Endodermal cell (in vitro differentiated cells): ENCODE measurements around the gene CD68. TPM values are rescaled to one million over a fixed set of nuclear protein-coding genes. Genes with fewer than 3 reads are reported as not detected.

Experiments
- DNase-seq: peaks from one replicate; pipeline ENCODE4 v3.0.0-alpha.2; 2017
- H3K27ac ChIP-seq: 2 replicates; pipeline ENCODE4 v1.5.1; 2013; ENCODE audit warnings: mild to moderate bottlenecking, low read depth, low read length, moderate library complexity
- H3K27me3 ChIP-seq: 2 replicates; pipeline ENCODE4 v1.6.1; 2013; ENCODE audit warnings: mild to moderate bottlenecking, low read length, moderate library complexity; ENCODE audit not compliant: insufficient read depth, control insufficient read depth, poor library complexity, severe bottlenecking
- H3K36me3 ChIP-seq: 2 replicates; pipeline ENCODE4 v1.7.0; 2013; ENCODE audit warnings: mild to moderate bottlenecking, low read length, moderate library complexity; ENCODE audit not compliant: control insufficient read depth, insufficient read depth
- H3K4me1 ChIP-seq: one replicate; pipeline ENCODE4 v1.7.0; 2013; ENCODE audit warnings: low read length; ENCODE audit not compliant: control insufficient read depth, insufficient read depth
- H3K4me3 ChIP-seq: 2 replicates; pipeline ENCODE4 v1.5.1; 2013; ENCODE audit warnings: mild to moderate bottlenecking, low read length, moderate library complexity
- H3K9ac ChIP-seq: 2 replicates; pipeline ENCODE4 v1.6.1; 2013; ENCODE audit warnings: mild to moderate bottlenecking, low read length, moderate library complexity; ENCODE audit not compliant: poor library complexity, severe bottlenecking; ENCODE audit errors: extremely low read depth
- H3K9me3 ChIP-seq: 2 replicates; pipeline ENCODE4 v1.6.1; 2013; ENCODE audit warnings: mild to moderate bottlenecking, low read length, moderate library complexity; ENCODE audit not compliant: control insufficient read depth
- H3K27ac Mint-ChIP-seq: 2 replicates; pipeline ENCODE4 v1.8.0; 2020; ENCODE audit warnings: mixed read lengths
- H3K27me3 Mint-ChIP-seq: 2 replicates; pipeline ENCODE4 v1.8.0; 2021; ENCODE audit warnings: mild to moderate bottlenecking, mixed read lengths; ENCODE audit not compliant: insufficient read depth
- H3K36me3 Mint-ChIP-seq: 2 replicates; pipeline ENCODE4 v1.8.0; 2020; ENCODE audit warnings: low read depth, mixed read lengths
- H3K4me1 Mint-ChIP-seq: 2 replicates; pipeline ENCODE4 v1.8.0; 2020; ENCODE audit warnings: mixed read lengths
- H3K4me3 Mint-ChIP-seq: 2 replicates; pipeline ENCODE4 v1.8.0; 2020; ENCODE audit warnings: mild to moderate bottlenecking, moderate library complexity, mixed read lengths
- H3K9me3 Mint-ChIP-seq: 2 replicates; pipeline ENCODE4 v1.8.0; 2020; ENCODE audit warnings: mild to moderate bottlenecking, mixed read lengths
- CTCF ChIP-seq: fragments of 200-600 bp; sonication (generic); conservative IDR thresholded peaks from 2 replicates; pipeline ENCODE4 v1.5.0; 2021; ENCODE audit warnings: antibody characterized with exemption, mild to moderate bottlenecking
- WGBS, 2 experiments: methylation state at CpG; one replicate each; pipeline versions ENCODE4 v1.1.5 to v1.1.7; 2013; ENCODE audit warnings: missing lambda C conversion rate in 2 of 2, mixed read lengths in 1 of 2; ENCODE audit not compliant: insufficient coverage in 1 of 2, insufficient read length in 1 of 2; 5-methylcytosine and 5-hydroxymethylcytosine counted together
- long read RNA-seq, 4 experiments: library from polyadenylated mRNA in 2 of 4; library from RNA in 1 of 4; library from capped mRNA in 1 of 4; stranded (forward) in 3 of 4; unstranded in 1 of 4; transcript quantifications; one replicate each; pipeline ENCODE4 v2.0.0, GENCODE V29; 2020 to 2021; ENCODE audit warnings: inconsistent platforms in 1 of 4
- polyA plus RNA-seq, 2 experiments: library from polyadenylated mRNA; stranded (reverse); fragments of 50-300 nt; gene quantifications; one replicate each; pipeline ENCODE4 v1.2.3, GENCODE V29; 2013
- total RNA-seq, 2 donors: library from RNA; stranded (reverse); fragmentation: NEBNext Ultra II Directional in 1 of 2; extraction: Animal tissue kit (Norgen Biotek cat#: 25700) in 1 of 2; gene quantifications; 2 replicates in 1 of 2; 3 replicates in 1 of 2; pipeline ENCODE4 v1.2.1, GENCODE V29; 2021

Gene CD68
- under 1 TPM in 1 of 2 donors, not detected in 1; 0.44 TPM for total RNA-seq
- not detected for polyA plus RNA-seq (2013, experiment 1 of 2)
- polyA plus RNA-seq (2013, experiment 2 of 2) = 0.25 TPM
- long read RNA-seq, experiment 1 = 0 reads
- long read RNA-seq, experiment 2, partial matches to known transcripts = 0 of 2 reads
- long read RNA-seq, experiment 2, other reads (novel, unspliced or antisense) = 0 of 2 reads
- long read RNA-seq, experiment 3, partial matches to known transcripts = 0 of 2 reads
- long read RNA-seq, experiment 3, other reads (novel, unspliced or antisense) = 0 of 2 reads
- long read RNA-seq, experiment 4, partial matches to known transcripts = 0 of 2 reads
- long read RNA-seq, experiment 4, other reads (novel, unspliced or antisense) = 0 of 2 reads

GRCh38 chr17:7579001-7579833, at the start of gene CD68:
Gene CD68 (plus strand): TSS chr17:7579638. CDS start chr17:7579678, 40 bp downstream.
- Histone ChIP-seq H3K36me3 (peaks cover 54% of the 10 kb centered on the region), H3K9ac (no peak within 1 kb of the TSS), H3K9me3 (no peaks in the 10 kb centered on the region), H3K27me3 (no peaks in the 10 kb centered on the region), H3K4me3 (no peak within 1 kb of the TSS), H3K27ac (peak within 1 kb of the TSS; percentile 47), H3K4me1 (peaks cover 3% of the 10 kb centered on the region)
- Mint-ChIP-seq H3K4me3 (no peak within 1 kb of the TSS), H3K27me3 (no peaks in the 10 kb centered on the region), H3K27ac (peak within 1 kb of the TSS; percentile 83), H3K9me3 (no peaks in the 10 kb centered on the region), H3K36me3 (peaks cover 53% of the 10 kb centered on the region), H3K4me1 (peaks cover 28% of the 10 kb centered on the region)
- peak; percentile 90 for DNase-seq
- no peak for TF ChIP-seq CTCF
- 56% methylated on average over 3 to 7 of the region's 7 CpGs for WGBS, 2 experiments

- Histone ChIP-seq H3K4me3 (no peak overlapping the region), H3K9ac (no peak overlapping the region), H3K4me1 (no peaks in the 10 kb centered on the region), H3K27ac (no peak overlapping the region), H3K9me3 (peaks cover 30% of the 10 kb centered on the region), H3K36me3 (no peaks in the 10 kb centered on the region), H3K27me3 (no peaks in the 10 kb centered on the region)
- Mint-ChIP-seq H3K36me3 (no peaks in the 10 kb centered on the region), H3K27me3 (peaks cover 18% of the 10 kb centered on the region), H3K27ac (no peak overlapping the region), H3K9me3 (peaks cover 44% of the 10 kb centered on the region), H3K4me3 (no peak overlapping the region), H3K4me1 (no peaks in the 10 kb centered on the region)
- whole genome bisulfite sequencing, 2 experiments = 79 to 98% methylated on average over 3 to 4 of the region's 6 CpGs
- no peak for TF ChIP-seq CTCF
- DNase-seq = no peak
Measured at GRCh38 chr17:7530023-7530900, 49.2 kb upstream of the CD68 start.

GRCh38 chr17:7538050-7538449, 41.4 kb upstream of the CD68 start:
- H3K27ac Mint-ChIP-seq = no peak overlapping the region
- TF ChIP-seq CTCF = no peak
- Histone ChIP-seq H3K4me3 (no peak overlapping the region), H3K9me3 (peaks cover 11% of the 10 kb centered on the region), H3K9ac (no peak overlapping the region), H3K36me3 (no peaks in the 10 kb centered on the region), H3K27ac (no peak overlapping the region), H3K4me1 (no peaks in the 10 kb centered on the region), H3K27me3 (peaks cover 5% of the 10 kb centered on the region)
- no peak for DNase-seq
- 70 to 90% methylated on average over 3 of the region's 3 CpGs for WGBS, 2 experiments
- peaks cover 15% of the 10 kb centered on the region for H3K27me3 Mint-ChIP-seq
- H3K9me3 Mint-ChIP-seq = peaks cover 21% of the 10 kb centered on the region
- H3K4me3 Mint-ChIP-seq = no peak overlapping the region
- H3K4me1 Mint-ChIP-seq = no peaks in the 10 kb centered on the region
- H3K36me3 Mint-ChIP-seq = no peaks in the 10 kb centered on the region
